Metanephros (tissue), 2 donors: Measurements from ENCODE around the gene CDC42. TPM values are rescaled to one million over a fixed set of nuclear protein-coding genes. Genes with fewer than 3 reads are reported as not detected.

Experiments used
- small RNA-seq: library from RNA; depleted of rRNA; stranded (forward); fragments of <200 nt; gene quantifications from one replicate; pipeline ENCODE3, GENCODE V24; 2014; ENCODE audit warnings: low replicate concordance
- total RNA-seq: library from RNA; depleted of rRNA; stranded (reverse); fragments of >200 nt; gene quantifications from one replicate; pipeline ENCODE4 v1.2.3, GENCODE V29; 2014

The CDC42 gene
- 259 TPM for total RNA-seq

DNA sequence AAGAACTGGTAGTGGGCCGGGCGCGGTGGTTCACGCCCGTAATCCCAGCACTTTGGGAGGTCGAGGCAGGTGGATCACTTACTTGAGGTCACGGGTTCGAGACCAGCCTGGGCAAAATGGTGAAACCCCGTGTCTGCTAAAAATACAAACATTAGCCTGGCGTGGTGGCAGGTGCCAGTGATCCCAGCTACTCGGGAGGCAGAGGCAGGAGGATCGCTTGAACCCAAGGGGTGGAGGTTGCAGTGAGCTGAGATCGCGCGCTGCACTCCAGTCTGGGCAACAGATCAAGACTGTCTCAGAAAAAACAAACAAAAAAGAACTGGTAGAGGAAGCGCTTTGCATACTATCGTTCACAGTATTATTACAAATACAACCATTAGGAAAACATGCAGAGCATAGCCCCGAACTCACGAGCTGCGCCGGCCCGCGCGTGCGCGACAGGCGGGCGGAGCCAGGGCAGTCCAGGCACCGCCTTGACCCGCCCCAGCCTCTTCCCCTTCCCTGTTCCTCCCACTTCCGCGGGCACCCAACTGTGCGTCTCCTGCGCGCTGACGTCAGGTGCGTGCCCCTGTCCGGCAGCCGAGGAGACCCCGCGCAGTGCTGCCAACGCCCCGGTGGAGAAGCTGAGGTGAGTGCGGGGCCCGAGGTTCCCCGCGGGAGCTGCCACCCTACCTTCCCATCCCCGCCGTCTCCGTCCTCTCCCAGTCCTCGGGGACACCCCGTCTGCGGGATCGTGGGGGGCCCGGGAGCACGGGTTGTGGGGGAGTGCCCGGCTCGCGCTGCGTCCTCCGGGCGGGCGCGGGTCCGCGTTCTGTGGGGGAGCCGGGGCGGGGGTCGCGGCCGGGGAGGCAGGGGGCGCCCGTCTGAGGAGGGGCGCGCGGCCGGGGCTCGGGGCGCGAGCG, at the start of gene CDC42:
Gene CDC42 (plus strand): TSS at position 595 of the 902 bp plus-strand sequence. CDS start 25,770 bp downstream, outside the sequence.

Small RNA genes lying within 50 kb of the gene (small RNA-seq; reads per million reads assigned to genes)
- gene RN7SL186P (not detected), gene RNU6-776P (not detected)

Other genes starting within 250 kb of the CDC42 start
- gene LDLRAD2, start 240.4 kb upstream of the CDC42 start, total RNA-seq: 0.23 TPM
- gene HSPG2, start 115.4 kb upstream of the CDC42 start, total RNA-seq: 313 TPM
- gene CELA3B, start 75.7 kb upstream of the CDC42 start, total RNA-seq: not detected
- 0.23 TPM for gene CELA3A, start 51.1 kb upstream of the CDC42 start, total RNA-seq
- 10.2 TPM for gene WNT4, start 90.4 kb downstream of the CDC42 start, total RNA-seq